Omental fat pad (tissue), 4 donors: ENCODE results near the gene PLBD1. TPM values are rescaled to one million over a fixed set of nuclear protein-coding genes. Genes with fewer than 3 reads are reported as not detected.

Experiments
- ATAC-seq: fragments of 150-250 bp; one replicate; pipeline ENCODE4 v1.9.1; 2016; ENCODE audit warnings: mild to moderate bottlenecking, moderate library complexity; ENCODE audit not compliant: low FRiP score
- DNase-seq: peaks from one replicate; pipeline ENCODE4 v3.0.0-alpha.2; 2019; ENCODE audit warnings: low spot score
- CTCF ChIP-seq, 3 donors: fragments of 450-650 bp; IDR thresholded peaks; one replicate each; pipeline ENCODE4 v1.5.1; 2016 to 2017; ENCODE audit warnings: antibody characterized with exemption in 3 of 3, mild to moderate bottlenecking in 3 of 3, moderate library complexity in 2 of 3
- total RNA-seq, 4 donors: library from RNA; depleted of rRNA; stranded (reverse); fragments of >200 nt; gene quantifications; one replicate each; pipeline ENCODE4 v1.1.0, GENCODE V29; 2016

The PLBD1 gene
- total RNA-seq, result 10 to 100 TPM; 16.1 to 26.5 (median 19.8) TPM

GRCh38 chr12:14567351-14568162, at the start of gene PLBD1:
TSS of gene PLBD1 (minus strand) at chr12:14567883. CDS start at chr12:14567696, 187 bp downstream.
- ATAC-seq, result peak; percentile 65
- no peak for TF ChIP-seq CTCF (IDR thresholded peaks at IDR 0.05)
- DNase-seq, result no peak

GRCh38 chr12:14614704-14615121, 47.0 kb upstream of the PLBD1 start:
- DNase-seq (no peak), ATAC-seq (no peak)
- no peak for TF ChIP-seq CTCF (IDR thresholded peaks at IDR 0.05)

GRCh38 chr12:14613718-14614117, 46.0 kb upstream of the PLBD1 start:
- ATAC-seq (no peak), DNase-seq (no peak)
- no peak for TF ChIP-seq CTCF (IDR thresholded peaks at IDR 0.05)

GRCh38 chr12:14612898-14613445, 45.3 kb upstream of the PLBD1 start:
- TF ChIP-seq CTCF (IDR thresholded peaks at IDR 0.05), result no peak
- ATAC-seq (no peak), DNase-seq (no peak)

GRCh38 chr12:14612250-14612649, 44.6 kb upstream of the PLBD1 start:
- no peak for TF ChIP-seq CTCF (IDR thresholded peaks at IDR 0.05)
- no peak for ATAC-seq

GRCh38 chr12:14611640-14612203, 44.0 kb upstream of the PLBD1 start:
- ATAC-seq (no peak), DNase-seq (no peak)
- no peak for TF ChIP-seq CTCF (IDR thresholded peaks at IDR 0.05)

More at GRCh38 chr12:14612250-14612649, 44.6 kb upstream of the PLBD1 start:
- no peak for DNase-seq
